Suprapubic skin (tissue), 4 donors: ENCODE measurements around the gene NLGN4X. TPM values are rescaled to one million over a fixed set of nuclear protein-coding genes. Genes with fewer than 3 reads are reported as not detected.

Experiments
- DNase-seq, 2 donors: peaks; one replicate each; pipeline ENCODE4 v3.0.0-alpha.2; 2019; ENCODE audit warnings: low spot score in 2 of 2
- H3K27ac ChIP-seq: fragments of 200-600 bp; sonication (generic); one replicate; pipeline ENCODE4 v1.5.1; 2019
- H3K27me3 ChIP-seq: fragments of 200-600 bp; sonication (generic); one replicate; pipeline ENCODE4 v1.5.1; 2019
- H3K36me3 ChIP-seq: fragments of 200-600 bp; sonication (generic); one replicate; pipeline ENCODE4 v1.5.1; 2019
- H3K4me1 ChIP-seq: fragments of 200-600 bp; sonication (generic); one replicate; pipeline ENCODE4 v1.5.1; 2019
- H3K4me3 ChIP-seq: fragments of 200-600 bp; sonication (generic); one replicate; pipeline ENCODE4 v1.5.1; 2019; ENCODE audit warnings: mild to moderate bottlenecking
- H3K9me3 ChIP-seq: fragments of 200-600 bp; sonication (generic); one replicate; pipeline ENCODE4 v1.5.1; 2019
- EP300 ChIP-seq: sonication (generic); formaldehyde crosslinking; IDR thresholded peaks from one replicate; pipeline ENCODE4 v1.6.1; 2017; ENCODE audit warnings: antibody characterized with exemption
- POLR2A ChIP-seq, 2 donors: fragments of 450-650 bp; IDR thresholded peaks; one replicate each; pipeline ENCODE4 v1.6.1; 2017; ENCODE audit warnings: antibody characterized with exemption in 2 of 2, mild to moderate bottlenecking in 2 of 2, moderate library complexity in 2 of 2
- POLR2AphosphoS5 ChIP-seq, 3 donors: sonication (generic); formaldehyde crosslinking; IDR thresholded peaks; one replicate each; pipeline ENCODE4 v1.6.1; 2017; ENCODE audit warnings: antibody characterized with exemption in 3 of 3
- WGBS: methylation state at CpG from one replicate; pipeline ENCODE4 v1.1.5; 2018; 5-methylcytosine and 5-hydroxymethylcytosine counted together
- total RNA-seq, 4 donors: library from RNA; depleted of rRNA; stranded (reverse); fragments of >200 nt; gene quantifications; one replicate each; pipeline ENCODE4 v1.1.0, GENCODE V29; 2016
- TF ChIP-seq, protein P1 (sequence below), 2 donors: fragments of 200-600 bp in 1 of 2; fragments of 450-650 bp in 1 of 2; sonication (generic) in 1 of 2; IDR thresholded peaks; one replicate each; pipeline ENCODE4 v1.5.1; 2016 to 2019; ENCODE audit warnings: antibody characterized with exemption in 2 of 2, mild to moderate bottlenecking in 1 of 2, moderate library complexity in 1 of 2

NLGN4X gene
- total RNA-seq, 4 donors from 2014 or later = 0.64 to 1.8 (median 1.2) TPM

DNA sequence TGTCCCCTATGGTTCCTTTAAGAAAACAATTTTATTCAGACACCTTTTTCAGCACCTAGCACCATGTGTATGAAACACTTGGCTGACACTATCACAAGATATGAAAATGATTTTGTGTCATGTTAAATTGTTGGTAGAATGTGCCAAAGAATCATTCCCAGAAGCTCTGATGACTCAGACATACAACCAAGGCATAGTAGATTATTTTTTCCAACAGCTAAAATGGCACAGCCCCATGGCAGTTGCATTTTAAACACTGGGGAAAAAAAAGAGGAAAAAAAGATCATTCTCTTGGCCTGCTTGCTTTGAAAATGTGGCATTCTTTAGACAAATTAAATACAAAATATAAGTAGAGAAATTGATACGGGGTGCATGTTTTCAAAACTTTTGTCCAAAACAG is 230.2 kb downstream of the NLGN4X start:
- no peaks in the 10 kb centered on the region for H3K27me3 ChIP-seq
- no peaks in the 10 kb centered on the region for H3K36me3 ChIP-seq
- DNase-seq = no peak
- TF ChIP-seq POLR2AphosphoS5 (IDR thresholded peaks at IDR 0.05) = no peak
- H3K4me3 ChIP-seq = no peak overlapping the region
- no peaks in the 10 kb centered on the region for H3K9me3 ChIP-seq
- no peaks in the 10 kb centered on the region for H3K4me1 ChIP-seq
- WGBS = 69% methylated on average over 1 of the region's 1 CpG
- no peak overlapping the region for H3K27ac ChIP-seq

DNA sequence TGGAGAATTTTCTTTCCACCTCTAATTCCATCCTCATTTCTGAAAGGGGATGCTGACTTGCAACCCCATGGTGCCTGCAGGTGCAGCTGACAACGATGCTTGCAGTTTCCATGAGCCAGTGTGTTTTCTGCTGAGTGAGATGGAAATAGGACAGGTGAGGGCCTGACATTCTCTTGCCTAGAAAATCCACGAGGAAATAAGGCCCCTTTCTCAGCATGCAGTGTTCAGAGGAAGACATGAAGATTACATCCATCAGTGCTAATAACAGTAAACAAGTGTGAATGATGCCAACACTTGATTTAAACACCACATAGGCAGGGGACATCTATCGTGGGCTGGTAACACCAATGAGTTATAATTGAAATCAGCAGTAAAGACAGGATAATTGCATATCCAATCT is 237.3 kb downstream of the NLGN4X start:
- H3K27ac ChIP-seq = no peak overlapping the region
- H3K27me3 ChIP-seq = no peaks in the 10 kb centered on the region
- TF ChIP-seq EP300 (no peak), POLR2A (IDR thresholded peaks at IDR 0.05) (no peak), POLR2AphosphoS5 (IDR thresholded peaks at IDR 0.05) (no peak)
- TF ChIP-seq, protein P1, sequence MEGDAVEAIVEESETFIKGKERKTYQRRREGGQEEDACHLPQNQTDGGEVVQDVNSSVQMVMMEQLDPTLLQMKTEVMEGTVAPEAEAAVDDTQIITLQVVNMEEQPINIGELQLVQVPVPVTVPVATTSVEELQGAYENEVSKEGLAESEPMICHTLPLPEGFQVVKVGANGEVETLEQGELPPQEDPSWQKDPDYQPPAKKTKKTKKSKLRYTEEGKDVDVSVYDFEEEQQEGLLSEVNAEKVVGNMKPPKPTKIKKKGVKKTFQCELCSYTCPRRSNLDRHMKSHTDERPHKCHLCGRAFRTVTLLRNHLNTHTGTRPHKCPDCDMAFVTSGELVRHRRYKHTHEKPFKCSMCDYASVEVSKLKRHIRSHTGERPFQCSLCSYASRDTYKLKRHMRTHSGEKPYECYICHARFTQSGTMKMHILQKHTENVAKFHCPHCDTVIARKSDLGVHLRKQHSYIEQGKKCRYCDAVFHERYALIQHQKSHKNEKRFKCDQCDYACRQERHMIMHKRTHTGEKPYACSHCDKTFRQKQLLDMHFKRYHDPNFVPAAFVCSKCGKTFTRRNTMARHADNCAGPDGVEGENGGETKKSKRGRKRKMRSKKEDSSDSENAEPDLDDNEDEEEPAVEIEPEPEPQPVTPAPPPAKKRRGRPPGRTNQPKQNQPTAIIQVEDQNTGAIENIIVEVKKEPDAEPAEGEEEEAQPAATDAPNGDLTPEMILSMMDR (IDR thresholded peaks at IDR 0.05) = no peak
- no peak overlapping the region for H3K4me3 ChIP-seq
- DNase-seq = no peak
- H3K4me1 ChIP-seq = no peaks in the 10 kb centered on the region
- no peaks in the 10 kb centered on the region for H3K36me3 ChIP-seq
- H3K9me3 ChIP-seq = no peaks in the 10 kb centered on the region
- 76% methylated on average over 3 of the region's 3 CpGs for WGBS

DNA sequence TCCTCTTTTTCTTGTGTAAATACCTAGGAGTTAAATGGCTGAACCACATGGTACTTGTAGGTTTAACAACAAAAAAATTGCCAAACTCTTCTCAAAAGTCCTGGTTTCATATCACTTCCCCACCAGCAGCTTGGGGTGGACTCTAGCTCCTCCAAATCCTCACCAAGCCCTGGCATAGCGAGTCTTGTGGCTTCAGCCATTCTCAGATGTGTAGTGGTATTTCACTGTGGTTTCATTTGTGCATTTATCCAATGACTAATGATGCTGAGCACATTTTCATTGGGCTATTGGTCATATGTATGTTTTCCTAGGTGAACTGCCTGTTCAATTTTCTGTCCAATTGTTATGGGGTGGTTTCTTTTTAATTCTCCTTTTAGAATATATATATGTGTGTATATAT is 249.3 kb downstream of the NLGN4X start:
- no peak for DNase-seq
- H3K4me1 ChIP-seq = no peaks in the 10 kb centered on the region
- WGBS = 84% methylated on average over 1 of the region's 1 CpG
- TF ChIP-seq POLR2A (IDR thresholded peaks at IDR 0.05) (no peak), POLR2AphosphoS5 (IDR thresholded peaks at IDR 0.05) (no peak), EP300 (no peak)
- TF ChIP-seq, protein P1 (IDR thresholded peaks at IDR 0.05) = no peak
- no peak overlapping the region for H3K4me3 ChIP-seq
- H3K9me3 ChIP-seq = no peaks in the 10 kb centered on the region
- no peaks in the 10 kb centered on the region for H3K27me3 ChIP-seq
- no peak overlapping the region for H3K27ac ChIP-seq
- no peaks in the 10 kb centered on the region for H3K36me3 ChIP-seq

DNA sequence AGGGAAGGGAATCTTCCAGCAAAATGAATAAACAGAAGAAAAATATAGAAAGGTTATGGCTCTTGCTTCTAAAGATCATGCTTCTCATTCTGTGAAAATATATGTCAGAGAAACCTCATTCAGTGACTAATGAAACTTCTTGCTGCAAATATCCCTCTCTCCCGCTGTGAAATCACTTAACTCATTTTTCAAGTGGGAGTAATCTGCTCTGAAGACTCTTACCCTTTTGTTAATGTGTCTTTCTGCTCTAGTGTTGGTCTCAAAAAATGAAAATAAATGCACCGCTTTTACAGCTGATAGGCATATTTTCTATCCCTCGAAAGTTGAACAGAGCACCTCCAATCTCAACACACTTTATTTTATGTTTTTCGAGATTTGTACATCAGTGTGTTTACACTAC is 252.3 kb downstream of the NLGN4X start:
- no peaks in the 10 kb centered on the region for H3K36me3 ChIP-seq
- H3K4me1 ChIP-seq = no peaks in the 10 kb centered on the region
- H3K27ac ChIP-seq = no peak overlapping the region
- 89% methylated on average over 4 of the region's 4 CpGs for WGBS
- H3K9me3 ChIP-seq = no peaks in the 10 kb centered on the region
- no peaks in the 10 kb centered on the region for H3K27me3 ChIP-seq
- DNase-seq = no peak
- TF ChIP-seq POLR2AphosphoS5 (IDR thresholded peaks at IDR 0.05) (no peak), EP300 (no peak), POLR2A (IDR thresholded peaks at IDR 0.05) (no peak)
- TF ChIP-seq, protein P1 (IDR thresholded peaks at IDR 0.05) = no peak
- no peak overlapping the region for H3K4me3 ChIP-seq

DNA sequence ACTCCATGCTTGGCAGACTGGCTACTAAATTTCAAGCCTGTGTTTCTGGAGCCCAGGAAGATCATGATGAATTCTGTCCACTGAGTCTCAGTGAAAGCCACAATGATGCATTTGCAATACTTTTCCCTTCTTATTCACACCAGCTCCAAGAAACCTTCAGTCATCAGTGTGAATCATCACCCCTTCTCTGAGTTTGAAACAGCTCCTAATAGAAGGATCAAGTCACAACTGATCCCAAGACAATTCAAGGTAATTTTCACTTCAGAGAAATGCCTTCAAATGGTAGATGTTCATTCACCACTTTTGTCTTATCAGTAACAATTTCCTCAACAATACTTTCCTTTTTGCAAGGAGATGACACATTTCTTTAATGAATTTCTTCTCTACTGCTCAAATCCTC is 257.4 kb downstream of the NLGN4X start:
- no peaks in the 10 kb centered on the region for H3K9me3 ChIP-seq
- no peaks in the 10 kb centered on the region for H3K36me3 ChIP-seq
- no peaks in the 10 kb centered on the region for H3K4me1 ChIP-seq
- no peak for DNase-seq
- H3K27me3 ChIP-seq = no peaks in the 10 kb centered on the region
- TF ChIP-seq, protein P1 (IDR thresholded peaks at IDR 0.05) = no peak
- TF ChIP-seq POLR2A (IDR thresholded peaks at IDR 0.05) (no peak), EP300 (no peak), POLR2AphosphoS5 (IDR thresholded peaks at IDR 0.05) (no peak)
- H3K4me3 ChIP-seq = no peak overlapping the region
- no peak overlapping the region for H3K27ac ChIP-seq

DNA sequence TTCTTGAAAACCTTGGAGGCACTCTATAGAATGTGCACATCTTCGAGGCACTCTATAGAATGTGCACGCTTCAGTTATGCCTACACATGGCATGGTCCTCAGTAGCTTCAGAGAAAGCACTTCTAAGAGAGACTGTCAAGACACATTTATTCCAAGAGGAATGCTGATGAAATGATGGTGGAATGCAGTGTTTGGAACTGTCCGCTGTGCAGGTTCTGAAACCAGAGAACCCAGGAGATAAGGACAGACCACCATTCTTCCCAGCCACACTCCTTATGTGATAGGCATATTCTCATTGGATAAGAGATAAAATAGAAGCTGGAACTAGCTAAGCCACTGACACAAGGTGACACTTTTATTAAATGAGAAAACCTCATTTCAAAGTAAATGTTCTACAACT is 263.3 kb downstream of the NLGN4X start:
- WGBS = 98% methylated on average over 3 of the region's 3 CpGs
- H3K36me3 ChIP-seq = no peaks in the 10 kb centered on the region
- H3K4me3 ChIP-seq = no peak overlapping the region
- H3K27ac ChIP-seq = no peak overlapping the region
- no peak for DNase-seq
- TF ChIP-seq POLR2AphosphoS5 (IDR thresholded peaks at IDR 0.05) (no peak), POLR2A (IDR thresholded peaks at IDR 0.05) (no peak), EP300 (no peak)
- TF ChIP-seq, protein P1 (IDR thresholded peaks at IDR 0.05) = no peak
- no peaks in the 10 kb centered on the region for H3K27me3 ChIP-seq
- H3K9me3 ChIP-seq = no peaks in the 10 kb centered on the region
- no peaks in the 10 kb centered on the region for H3K4me1 ChIP-seq
